GM19455 (cell line): Measurements from ENCODE around the gene JAZF1.

Experiments
- ATAC-seq: cut with Tn5 transposase; IDR thresholded peaks from one replicate; pipeline ENCODE4 v1.9.1; 2021; ENCODE audit not compliant: unreplicated experiment

JAZF1 gene

DNA sequence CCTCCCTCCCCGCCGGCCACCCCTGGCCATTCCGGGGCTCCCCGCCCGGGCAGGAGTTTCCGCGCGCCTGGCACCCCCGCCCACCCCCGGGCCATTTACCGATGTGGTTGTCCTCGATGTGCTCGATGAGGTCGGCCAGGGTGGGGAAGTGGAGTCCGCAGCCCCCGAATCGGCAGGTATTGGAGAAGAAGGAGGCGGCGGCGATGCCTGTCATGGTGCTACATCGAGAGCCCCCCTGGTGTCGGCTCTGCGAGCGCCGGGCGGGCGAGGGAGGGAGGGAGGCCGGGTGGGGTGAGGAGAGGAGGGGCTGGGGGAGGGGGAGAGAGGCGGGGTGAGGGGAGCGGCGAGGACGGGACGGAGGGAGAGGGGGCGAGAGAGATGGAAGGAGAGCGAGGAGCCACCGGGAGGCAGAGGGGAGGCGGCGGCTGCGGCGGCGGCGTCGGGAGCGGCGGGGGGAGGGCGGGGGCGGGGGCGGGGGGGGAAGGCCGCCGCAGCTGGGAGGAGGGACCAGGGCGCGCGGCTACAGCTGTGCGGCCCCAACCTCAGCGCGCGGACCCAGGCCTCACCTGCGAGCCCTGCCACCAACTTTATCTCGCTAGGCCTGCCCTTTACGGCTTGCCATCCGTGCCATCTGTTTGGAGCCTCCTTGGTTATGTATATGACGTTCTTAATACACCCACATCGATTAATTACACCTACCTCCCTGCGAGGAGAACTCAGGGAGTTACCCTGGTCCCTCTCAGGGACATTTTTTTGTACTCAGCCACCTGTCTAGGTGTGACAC, at the start of gene JAZF1:
TSS of gene JAZF1 (minus strand) at position 432 of the 784 bp plus-strand sequence.
- ATAC-seq, result no peak

- no peak for ATAC-seq
These were observed 49.7 kb upstream of the JAZF1 start for GRCh38 chr7:28230261-28230660.

GRCh38 chr7:28228396-28228795, 47.8 kb upstream of the JAZF1 start:
- ATAC-seq, result no peak

- no peak for ATAC-seq
These were observed 45.4 kb upstream of the JAZF1 start for GRCh38 chr7:28226003-28226402.

- ATAC-seq, result no peak
These were observed 45.0 kb upstream of the JAZF1 start for GRCh38 chr7:28225576-28225975.

DNA sequence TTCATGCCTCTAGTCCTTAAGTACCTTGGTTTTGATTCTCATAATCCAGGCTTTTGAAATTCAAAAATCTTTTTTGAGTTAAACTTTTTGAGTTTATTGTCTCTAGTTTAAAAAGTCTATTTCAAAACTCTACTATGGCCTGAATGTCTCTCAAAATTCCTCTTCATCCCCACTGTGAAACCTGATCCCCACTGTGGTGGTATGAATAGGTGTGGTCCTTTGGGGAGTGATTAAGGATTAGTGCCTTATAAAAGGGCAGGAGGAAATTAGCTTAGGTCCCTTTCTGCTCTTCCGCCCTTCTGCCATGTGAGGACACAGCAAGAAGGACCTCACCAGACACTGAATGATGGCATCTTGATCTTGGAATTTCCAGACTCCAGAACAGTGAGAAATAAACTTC, 44.1 kb upstream of the JAZF1 start:
- ATAC-seq, result no peak

DNA sequence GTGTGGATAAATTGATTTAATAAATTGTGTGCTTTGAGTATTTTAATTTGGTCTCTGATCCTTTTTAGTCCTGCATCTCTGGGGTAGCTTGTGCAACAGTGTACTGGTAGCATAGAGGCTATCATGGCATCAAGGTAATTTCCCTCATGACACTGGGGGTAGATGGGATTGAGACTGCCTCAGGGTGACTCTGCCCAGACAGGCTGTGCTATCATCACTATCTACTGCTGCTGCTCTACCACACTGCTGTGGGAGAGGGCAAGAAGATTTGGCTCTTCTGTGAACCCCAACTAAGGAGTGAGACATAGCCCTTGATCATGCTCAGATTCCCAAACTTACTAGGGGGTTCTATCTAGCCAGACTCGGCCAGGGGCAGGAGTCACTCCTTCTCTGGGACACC, 43.6 kb upstream of the JAZF1 start:
- ATAC-seq, result no peak

- no peak for ATAC-seq
These were observed 42.0 kb upstream of the JAZF1 start for GRCh38 chr7:28222636-28223035.

- no peak for ATAC-seq
These were observed 39.2 kb upstream of the JAZF1 start for GRCh38 chr7:28219793-28220192.

DNA sequence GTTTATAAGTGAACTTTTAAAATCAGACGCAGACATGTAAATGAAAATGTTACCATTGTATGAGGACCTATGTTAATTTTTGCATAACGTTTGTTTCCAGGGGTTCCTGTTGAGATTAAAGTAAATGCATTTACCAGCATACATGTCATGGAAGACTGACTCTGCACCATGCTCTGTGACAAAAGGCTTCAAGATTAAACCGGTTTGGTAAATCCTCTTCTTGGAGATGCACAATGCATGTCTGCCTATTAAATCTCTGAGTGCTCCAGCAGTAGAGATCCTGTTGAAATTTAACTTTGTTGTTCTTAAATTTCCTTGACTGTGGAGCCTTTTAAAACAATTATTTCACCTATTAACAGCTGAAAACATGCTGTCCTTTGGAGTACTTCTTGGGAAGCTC, 36.5 kb upstream of the JAZF1 start:
- no peak for ATAC-seq

DNA sequence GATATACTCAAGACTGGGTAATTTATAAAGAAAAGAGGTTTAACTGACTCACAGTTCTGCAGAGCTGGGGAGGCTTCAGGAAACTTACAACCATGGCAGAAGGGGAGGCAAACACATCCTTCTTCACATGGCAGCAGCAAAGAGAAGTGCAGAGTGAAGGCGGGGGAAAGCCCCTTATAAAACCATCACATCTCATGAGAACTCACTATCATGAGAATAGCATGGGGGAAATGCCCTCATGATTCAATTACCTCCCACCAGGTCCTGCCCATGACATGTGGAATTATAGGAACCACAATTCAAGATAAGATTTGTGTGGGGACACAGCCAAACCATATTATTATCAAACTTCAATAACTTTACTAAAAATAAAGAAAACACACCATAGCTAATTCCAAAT, 30.4 kb upstream of the JAZF1 start:
- ATAC-seq, result no peak

- no peak for ATAC-seq
These were observed 27.9 kb upstream of the JAZF1 start for GRCh38 chr7:28208506-28208905.

GRCh38 chr7:28207486-28208158, 27.0 kb upstream of the JAZF1 start:
- ATAC-seq, result no peak

DNA sequence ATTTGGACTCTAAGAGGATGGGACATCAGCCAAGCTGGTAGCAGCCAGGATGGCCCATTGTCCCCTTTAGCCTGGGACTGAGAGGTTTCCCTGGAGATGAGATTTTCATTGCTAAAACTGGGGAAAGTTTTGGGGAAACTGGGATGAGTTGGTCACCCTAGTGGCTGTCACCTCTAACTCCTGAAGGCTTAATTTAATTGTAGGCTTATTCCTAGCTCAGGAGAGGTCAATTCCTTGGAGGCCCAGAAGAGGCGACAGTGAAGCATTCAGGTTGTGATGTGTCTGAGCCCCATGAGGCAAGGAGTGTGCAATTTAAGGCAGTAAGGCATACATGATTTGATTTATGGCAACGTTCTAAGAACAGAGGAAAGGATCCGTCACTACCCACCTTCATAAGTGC, 24.9 kb upstream of the JAZF1 start:
- no peak for ATAC-seq

GRCh38 chr7:28203508-28204240, 23.1 kb upstream of the JAZF1 start:
- ATAC-seq, result no peak

DNA sequence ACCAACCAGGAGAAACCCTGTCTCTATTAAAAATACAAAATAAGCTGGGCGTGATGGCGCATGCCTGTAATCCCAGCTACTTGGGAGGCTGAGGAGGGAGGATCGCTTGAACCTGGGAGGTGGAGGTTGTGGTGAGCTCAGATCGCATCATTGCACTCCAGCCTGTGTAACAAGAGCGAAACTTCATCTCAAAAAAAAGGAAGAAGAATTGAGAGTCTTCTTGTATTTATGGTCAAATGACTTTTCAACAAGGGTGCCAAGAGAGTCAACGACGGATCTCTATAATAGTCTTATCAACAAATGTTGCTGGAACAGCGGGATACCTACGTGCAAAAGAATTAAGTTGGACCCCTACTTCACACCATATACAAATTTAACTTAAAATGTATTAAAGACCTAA, 21.6 kb upstream of the JAZF1 start:
- ATAC-seq, result no peak

DNA sequence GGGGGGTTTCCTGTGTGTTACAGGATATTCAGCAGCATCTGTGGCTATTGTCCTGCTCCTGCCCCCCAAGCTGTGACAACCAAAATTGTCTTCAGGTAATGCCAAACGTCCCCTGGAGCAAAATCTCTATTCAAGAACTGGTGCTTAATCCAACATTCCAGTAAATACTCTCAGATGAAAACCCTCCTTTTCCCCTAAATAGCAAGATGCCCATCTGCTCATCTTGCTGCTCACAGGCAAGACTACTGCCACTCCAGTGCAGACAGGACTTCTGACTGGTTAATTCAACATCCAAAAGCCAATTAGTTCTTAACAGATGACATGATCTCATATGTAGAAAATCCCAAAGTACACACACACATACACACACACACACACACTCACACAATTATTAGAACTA, 20.5 kb upstream of the JAZF1 start:
- ATAC-seq, result no peak

GRCh38 chr7:28200598-28200997, 20.0 kb upstream of the JAZF1 start:
- ATAC-seq, result no peak

GRCh38 chr7:28199021-28199510, 18.5 kb upstream of the JAZF1 start:
- no peak for ATAC-seq

- ATAC-seq, result no peak
These were observed 15.5 kb upstream of the JAZF1 start for GRCh38 chr7:28195910-28196620.
